Neural progenitor cell (in vitro differentiated cells): ENCODE measurements around the gene FBLIM1. TPM values are rescaled to one million over a fixed set of nuclear protein-coding genes. Genes with fewer than 3 reads are reported as not detected.

Experiments
- DNase-seq: peaks from one replicate; pipeline ENCODE4 v3.0.0-alpha.2; 2016; ENCODE audit warnings: low spot score
- H2AFZ ChIP-seq: fragments of 200-600 bp; sonication (generic); replicated peaks from 2 replicates; pipeline ENCODE4 v1.6.1; 2016; ENCODE audit warnings: antibody characterized with exemption
- H3F3A ChIP-seq: fragments of 200-600 bp; sonication (generic); 2 replicates; pipeline ENCODE4 v1.6.1; 2016; ENCODE audit warnings: antibody characterized with exemption, low read depth
- H3K27ac ChIP-seq: fragments of 200-600 bp; sonication (generic); 2 replicates; pipeline ENCODE4 v1.5.1; 2016; ENCODE audit warnings: mild to moderate bottlenecking
- H3K27me3 ChIP-seq: fragments of 200-600 bp; sonication (generic); 2 replicates; pipeline ENCODE4 v1.6.1; 2016; ENCODE audit warnings: mild to moderate bottlenecking, moderate library complexity
- H3K36me3 ChIP-seq: fragments of 200-600 bp; sonication (generic); 2 replicates; pipeline ENCODE4 v1.5.1; 2016
- H3K4me1 ChIP-seq: fragments of 200-600 bp; sonication (generic); 2 replicates; pipeline ENCODE4 v1.6.1; 2016; ENCODE audit warnings: mixed run types
- H3K4me2 ChIP-seq: fragments of 200-600 bp; sonication (generic); 2 replicates; pipeline ENCODE4 v1.6.1; 2016
- H3K4me3 ChIP-seq: fragments of 200-600 bp; sonication (generic); 2 replicates; pipeline ENCODE4 v1.5.1; 2016
- H3K79me2 ChIP-seq: fragments of 200-600 bp; sonication (generic); 2 replicates; pipeline ENCODE4 v1.6.1; 2016; ENCODE audit warnings: low read depth
- H3K9ac ChIP-seq: fragments of 200-600 bp; sonication (generic); 2 replicates; pipeline ENCODE4 v1.6.1; 2016
- H3K9me3 ChIP-seq: fragments of 200-600 bp; sonication (generic); 2 replicates; pipeline ENCODE4 v1.5.1; 2016; ENCODE audit warnings: low read depth
- H4K20me1 ChIP-seq: fragments of 200-600 bp; sonication (generic); 2 replicates; pipeline ENCODE4 v1.6.1; 2016; ENCODE audit warnings: low read depth
- H3K27ac Mint-ChIP-seq: 3 replicates; pipeline ENCODE4 v1.8.0; 2021; ENCODE audit warnings: mixed read lengths
- H3K27me3 Mint-ChIP-seq: 2 replicates; pipeline ENCODE4 v1.8.0; 2022; ENCODE audit warnings: low read depth, mild to moderate bottlenecking, inconsistent platforms, moderate library complexity, mixed read lengths; ENCODE audit not compliant: insufficient read depth
- H3K36me3 Mint-ChIP-seq: 3 replicates; pipeline ENCODE4 v1.8.0; 2021; ENCODE audit warnings: mixed read lengths
- H3K4me1 Mint-ChIP-seq: 3 replicates; pipeline ENCODE4 v1.8.0; 2021; ENCODE audit warnings: mixed read lengths
- H3K4me3 Mint-ChIP-seq: 3 replicates; pipeline ENCODE4 v1.8.0; 2021; ENCODE audit warnings: mild to moderate bottlenecking, moderate library complexity, mixed read lengths
- H3K9me3 Mint-ChIP-seq: 3 replicates; pipeline ENCODE4 v1.8.0; 2020; ENCODE audit warnings: mixed read lengths
- CTCF ChIP-seq: fragments of 200-600 bp; sonication (generic); IDR thresholded peaks from 2 replicates; pipeline ENCODE4 v1.5.1; 2017; ENCODE audit warnings: antibody characterized with exemption, mild to moderate bottlenecking
- EZH2 ChIP-seq: fragments of 200-600 bp; sonication (generic); IDR thresholded peaks from 2 replicates; pipeline ENCODE4 v1.6.1; 2017; ENCODE audit warnings: antibody characterized with exemption, mild to moderate bottlenecking, moderate library complexity
- EZH2phosphoT487 ChIP-seq: fragments of 200-600 bp; sonication (generic); IDR thresholded peaks from 2 replicates; pipeline ENCODE4 v1.6.1; 2017; ENCODE audit warnings: antibody characterized with exemption
- total RNA-seq: library from RNA; depleted of rRNA; stranded (reverse); fragments of >200 nt; gene quantifications from 2 replicates; pipeline ENCODE4 v1.2.3, GENCODE V29; 2015; ENCODE audit warnings: low replicate concordance

Gene FBLIM1
- total RNA-seq, 1 donor from 2014 or later: 4.7 TPM

GRCh38 chr1:15830258-15830657, 71.7 kb downstream of the FBLIM1 start:
- peaks cover 6% of the 10 kb centered on the region for H3K4me1 ChIP-seq
- H3K9me3 ChIP-seq: no peaks in the 10 kb centered on the region
- no peak overlapping the region for H3K4me3 ChIP-seq
- no peak overlapping the region for H3K9ac ChIP-seq
- Mint-ChIP-seq H3K4me1 (peaks cover 34% of the 10 kb centered on the region), H3K4me3 (no peak overlapping the region), H3K36me3 (peaks cover 10% of the 10 kb centered on the region), H3K27me3 (peaks cover 4% of the 10 kb centered on the region), H3K9me3 (no peaks in the 10 kb centered on the region), H3K27ac (no peak overlapping the region)
- DNase-seq: peak; percentile 15
- no peaks in the 10 kb centered on the region for H3K27me3 ChIP-seq
- no peak overlapping the region for H2AFZ ChIP-seq
- H3K36me3 ChIP-seq: no peaks in the 10 kb centered on the region
- H3K4me2 ChIP-seq: no peak overlapping the region
- no peak overlapping the region for H3K27ac ChIP-seq
- TF ChIP-seq EZH2 (no peak), CTCF (peak; percentile 23), EZH2phosphoT487 (no peak)
- H3F3A ChIP-seq: peaks cover 44% of the 10 kb centered on the region
- no peaks in the 10 kb centered on the region for H4K20me1 ChIP-seq
- peaks cover 27% of the 10 kb centered on the region for H3K79me2 ChIP-seq

- Mint-ChIP-seq H3K36me3 (peaks cover 12% of the 10 kb centered on the region), H3K27ac (no peak overlapping the region), H3K4me1 (peaks cover 40% of the 10 kb centered on the region), H3K9me3 (peaks cover 2% of the 10 kb centered on the region), H3K27me3 (peaks cover 4% of the 10 kb centered on the region), H3K4me3 (peak overlapping the region; percentile 95)
- DNase-seq: no peak
- H3K9me3 ChIP-seq: no peaks in the 10 kb centered on the region
- peak overlapping the region; percentile 82 for H3K4me2 ChIP-seq
- H3K79me2 ChIP-seq: peaks cover 27% of the 10 kb centered on the region
- H3K4me1 ChIP-seq: peaks cover 6% of the 10 kb centered on the region
- no peak overlapping the region for H3K9ac ChIP-seq
- no peaks in the 10 kb centered on the region for H4K20me1 ChIP-seq
- H3K4me3 ChIP-seq: peak overlapping the region; percentile 66
- TF ChIP-seq CTCF: no peak
- TF ChIP-seq EZH2: no peak
- TF ChIP-seq EZH2phosphoT487: no peak
- H2AFZ ChIP-seq: no peak overlapping the region
- no peaks in the 10 kb centered on the region for H3K36me3 ChIP-seq
- no peaks in the 10 kb centered on the region for H3K27me3 ChIP-seq
- H3K27ac ChIP-seq: no peak overlapping the region
- H3F3A ChIP-seq: peaks cover 69% of the 10 kb centered on the region
Measured at GRCh38 chr1:15833069-15833679, 74.6 kb downstream of the FBLIM1 start.

- Histone ChIP-seq H3K36me3 (no peaks in the 10 kb centered on the region), H3K79me2 (peaks cover 27% of the 10 kb centered on the region), H3F3A (peaks cover 75% of the 10 kb centered on the region), H3K27ac (peak overlapping the region; percentile 99), H3K9me3 (no peaks in the 10 kb centered on the region), H2AFZ (no peak overlapping the region), H3K4me1 (peaks cover 6% of the 10 kb centered on the region), H3K9ac (no peak overlapping the region), H4K20me1 (no peaks in the 10 kb centered on the region), H3K4me2 (peak overlapping the region; percentile 82), H3K4me3 (peak overlapping the region; percentile 66), H3K27me3 (no peaks in the 10 kb centered on the region)
- Mint-ChIP-seq H3K4me3 (peak overlapping the region; percentile 95), H3K9me3 (peaks cover 2% of the 10 kb centered on the region), H3K27me3 (peaks cover 4% of the 10 kb centered on the region), H3K4me1 (peaks cover 42% of the 10 kb centered on the region), H3K27ac (peak overlapping the region; percentile 100), H3K36me3 (peaks cover 12% of the 10 kb centered on the region)
- DNase-seq: no peak
- TF ChIP-seq EZH2 (no peak), CTCF (no peak), EZH2phosphoT487 (no peak)
Measured at GRCh38 chr1:15833842-15834405, 75.3 kb downstream of the FBLIM1 start.
